Caco-2 (cell line): Measurements from ENCODE around the gene SETDB1. TPM values are rescaled to one million over a fixed set of nuclear protein-coding genes. Genes with fewer than 3 reads are reported as not detected.

ENCODE experiments used
- BruUV-seq: library from RNA; stranded (reverse); fragments of 400-500 nt; replicated peaks from 2 replicates; lab custom pipeline; 2021; lab: Mats Ljungman, UMichigan
- CTCF ChIA-PET: fragments of 300-600 bp; sonication (Branson Sonifier 250); formaldehyde crosslinking; loops from one replicate; lab custom pipeline; 2022; ENCODE audit warnings: antibody characterized with exemption; lab: Charles Lee
- POLR2A ChIA-PET: fragments of 300-600 bp; sonication (Branson Sonifier 250); formaldehyde crosslinking; loops from one replicate; lab custom pipeline; 2022; ENCODE audit warnings: antibody characterized with exemption; lab: Charles Lee
- DNase-seq, 2 experiments: peaks; one replicate each; pipeline versions ENCODE4 v3.0.0 to v3.0.0-alpha.2; 2020 to 2022
- H3K27me3 ChIP-seq: replicated peaks from 2 replicates; pipeline ENCODE4 v1.6.0; 2011; ENCODE audit warnings: low read length; ENCODE audit not compliant: control insufficient read depth, insufficient read depth
- H3K36me3 ChIP-seq: 2 replicates; pipeline ENCODE4 v1.5.1; 2011; ENCODE audit warnings: low read length; ENCODE audit not compliant: control insufficient read depth, insufficient read depth
- H3K4me1 ChIP-seq: fragments of 250-450 bp; sonication (Bioruptor Pico); 2 replicates; pipeline ENCODE4 v1.5.1; 2020; ENCODE audit warnings: mild to moderate bottlenecking
- H3K4me3 ChIP-seq: 2 replicates; pipeline ENCODE4 v1.5.1; 2011; ENCODE audit warnings: low read depth, mild to moderate bottlenecking, control low read depth, low read length
- H3K9me3 ChIP-seq: fragments of 250-450 bp; sonication (Bioruptor Pico); 2 replicates; pipeline ENCODE4 v1.5.1; 2020; ENCODE audit warnings: mild to moderate bottlenecking, moderate library complexity
- H3K27ac Mint-ChIP-seq: one replicate; pipeline ENCODE4 v1.8.0; 2022; ENCODE audit warnings: mixed read lengths; ENCODE audit not compliant: unreplicated experiment
- H3K27me3 Mint-ChIP-seq: one replicate; pipeline ENCODE4 v1.8.0; 2022; ENCODE audit warnings: mixed read lengths; ENCODE audit not compliant: insufficient read depth, unreplicated experiment
- H3K36me3 Mint-ChIP-seq: one replicate; pipeline ENCODE4 v1.8.0; 2022; ENCODE audit warnings: mild to moderate bottlenecking, mixed read lengths; ENCODE audit not compliant: insufficient read depth, unreplicated experiment
- H3K4me1 Mint-ChIP-seq: one replicate; pipeline ENCODE4 v1.8.0; 2022; ENCODE audit warnings: low read depth, mixed read lengths; ENCODE audit not compliant: unreplicated experiment
- H3K4me3 Mint-ChIP-seq: one replicate; pipeline ENCODE4 v1.8.0; 2022; ENCODE audit warnings: mild to moderate bottlenecking, moderate library complexity, mixed read lengths; ENCODE audit not compliant: unreplicated experiment
- H3K9me3 Mint-ChIP-seq: one replicate; pipeline ENCODE4 v1.8.0; 2022; ENCODE audit warnings: mixed read lengths; ENCODE audit not compliant: unreplicated experiment
- CTCF ChIP-seq, 2 experiments: fragments of 200-600 bp in 1 of 2; IDR thresholded peaks; 1 replicate in 1 of 2; 2 replicates in 1 of 2; pipeline versions ENCODE4 v1.5.1 to v1.8.0; 2011 to 2022; ENCODE audit warnings: antibody characterized with exemption in 1 of 2, control low read depth in 1 of 2, inconsistent platforms in 1 of 2, low read depth in 1 of 2, low read length in 1 of 2, mild to moderate bottlenecking in 1 of 2, moderate library complexity in 1 of 2; ENCODE audit not compliant: insufficient read depth in 1 of 2, severe bottlenecking in 1 of 2, unreplicated experiment in 1 of 2
- intact Hi-C: fragments of 100-400 bp; cut with micrococcal nuclease; formaldehyde crosslinking; loops from one replicate; pipeline ENCODE4 v1.10.0; 2022; ENCODE audit not compliant: unreplicated experiment
- total RNA-seq: library from RNA; stranded (reverse); gene quantifications from 2 replicates; pipeline ENCODE4 v1.2.3, GENCODE V29; 2022

Gene SETDB1
- total RNA-seq, 1 experiment from 2014 or later = 45.0 TPM

- no peaks in the 10 kb centered on the region for H3K9me3 Mint-ChIP-seq
- no TSS peak for BruUV-seq
- ChIA-PET POLR2A (interaction anchor here (0.5 to 1.5 kb wide), 7 partner anchors 9 to 427 kb away, joined by 3 to 11 read pairs (median 6); partner anchors contain the start of genes ANXA9 and MCL1), CTCF (interaction anchor here (0.6 to 3.0 kb wide), 15 partner anchors 10 to 427 kb away, joined by 3 to 50 read pairs (median 4); partner anchors contain the start of genes ANXA9, C1orf56 and MCL1)
- peaks cover 28% of the 10 kb centered on the region for H3K4me1 ChIP-seq
- no peaks in the 10 kb centered on the region for H3K27me3 ChIP-seq
- H3K27ac Mint-ChIP-seq = peak overlapping the region; percentile 99
- peaks cover 26% of the 10 kb centered on the region for H3K4me1 Mint-ChIP-seq
- no peaks in the 10 kb centered on the region for H3K27me3 Mint-ChIP-seq
- peak overlapping the region; percentile 64 for H3K4me3 ChIP-seq
- no peak for DNase-seq
- no peaks in the 10 kb centered on the region for H3K36me3 ChIP-seq
- peaks cover 10% of the 10 kb centered on the region for H3K36me3 Mint-ChIP-seq
- no peak for TF ChIP-seq CTCF (IDR thresholded peaks at IDR 0.05; ENCODE audit: insufficient read depth in 1 of 2, low read depth in 1 of 2, low read length in 1 of 2, severe bottlenecking in 1 of 2, unreplicated experiment in 1 of 2)
- no peaks in the 10 kb centered on the region for H3K9me3 ChIP-seq
- intact Hi-C loops = loop anchor here (1.0 to 10.0 kb wide), 3 partner anchors 27 to 441 kb away; partner anchors contain the start of gene SETDB1
- H3K4me3 Mint-ChIP-seq = peak overlapping the region; percentile 92
Measured at GRCh38 chr1:151005729-151006319, 79.7 kb downstream of the SETDB1 start.

GRCh38 chr1:151006327-151007052 lies 80.3 kb downstream of the SETDB1 start, which contains the start of gene MINDY1:
Gene MINDY1 (minus strand): TSS chr1:151006902. CDS start chr1:151002617, 4,285 bp downstream.
- POLR2A ChIA-PET = interaction anchor here (0.5 to 1.5 kb wide), 13 partner anchors 9 to 603 kb away, joined by 3 to 11 read pairs (median 4); partner anchors contain the start of genes ANXA9 and MCL1
- peak within 1 kb of the TSS; percentile 99 for H3K27ac Mint-ChIP-seq
- H3K36me3 Mint-ChIP-seq = peaks cover 13% of the 10 kb centered on the region
- peaks cover 24% of the 10 kb centered on the region for H3K4me1 Mint-ChIP-seq
- BruUV-seq = TSS peak; percentile 40
- peak; percentile 81 to 85 for DNase-seq
- no peaks in the 10 kb centered on the region for H3K9me3 Mint-ChIP-seq
- intact Hi-C loops = loop anchor here (1.0 to 10.0 kb wide), 3 partner anchors 27 to 442 kb away; partner anchors contain the start of gene SETDB1
- H3K9me3 ChIP-seq = no peaks in the 10 kb centered on the region
- H3K4me1 ChIP-seq = peaks cover 34% of the 10 kb centered on the region
- no peaks in the 10 kb centered on the region for H3K27me3 Mint-ChIP-seq
- H3K36me3 ChIP-seq = no peaks in the 10 kb centered on the region
- H3K27me3 ChIP-seq = no peaks in the 10 kb centered on the region
- peak within 1 kb of the TSS; percentile 92 for H3K4me3 Mint-ChIP-seq
- TF ChIP-seq CTCF (IDR thresholded peaks at IDR 0.05; ENCODE audit: insufficient read depth in 1 of 2, low read depth in 1 of 2, low read length in 1 of 2, severe bottlenecking in 1 of 2, unreplicated experiment in 1 of 2) = peak; percentile 58 to 64
- peak within 1 kb of the TSS; percentile 64 for H3K4me3 ChIP-seq
- CTCF ChIA-PET = interaction anchor here (0.6 to 3.0 kb wide), 17 partner anchors 11 to 428 kb away, joined by 3 to 50 read pairs (median 4); partner anchors contain the start of genes ANXA9, C1orf56 and MCL1

- H3K36me3 Mint-ChIP-seq = peaks cover 18% of the 10 kb centered on the region
- no peak for TF ChIP-seq CTCF (IDR thresholded peaks at IDR 0.05; ENCODE audit: insufficient read depth in 1 of 2, low read depth in 1 of 2, low read length in 1 of 2, severe bottlenecking in 1 of 2, unreplicated experiment in 1 of 2)
- H3K4me1 Mint-ChIP-seq = peaks cover 21% of the 10 kb centered on the region
- ChIA-PET POLR2A (no interaction called here), CTCF (no interaction called here)
- H3K9me3 Mint-ChIP-seq = no peaks in the 10 kb centered on the region
- peaks cover 44% of the 10 kb centered on the region for H3K4me1 ChIP-seq
- BruUV-seq = no TSS peak
- peak overlapping the region; percentile 71 for H3K4me3 ChIP-seq
- no peaks in the 10 kb centered on the region for H3K27me3 ChIP-seq
- no peak for DNase-seq
- H3K27ac Mint-ChIP-seq = peak overlapping the region; percentile 99
- H3K36me3 ChIP-seq = no peaks in the 10 kb centered on the region
- no peaks in the 10 kb centered on the region for H3K9me3 ChIP-seq
- intact Hi-C loops = loop anchor here (5.0 to 10.0 kb wide), 2 partner anchors 81 to 443 kb away; partner anchors contain the start of gene SETDB1
- peak overlapping the region; percentile 92 for H3K4me3 Mint-ChIP-seq
- H3K27me3 Mint-ChIP-seq = no peaks in the 10 kb centered on the region
Measured at GRCh38 chr1:151007853-151008243, 81.7 kb downstream of the SETDB1 start.
